Skeletal muscle cell (primary cell): Measurements from ENCODE around the gene RGS10.
"Not testable (repeated sequence)": the region's sequence is repeated elsewhere in the genome, so short reads cannot be mapped to it uniquely, and the experiment has no call there.

Experiments
- DNase-seq: peaks from one replicate; pipeline ENCODE4 v3.0.0-alpha.2; 2010; ENCODE audit warnings: low read depth
- H3K4me3 ChIP-seq: 2 replicates; pipeline ENCODE4 v1.5.1; 2011; ENCODE audit warnings: low read depth, mild to moderate bottlenecking, control low read depth, low read length, moderate library complexity

Gene RGS10

DNA sequence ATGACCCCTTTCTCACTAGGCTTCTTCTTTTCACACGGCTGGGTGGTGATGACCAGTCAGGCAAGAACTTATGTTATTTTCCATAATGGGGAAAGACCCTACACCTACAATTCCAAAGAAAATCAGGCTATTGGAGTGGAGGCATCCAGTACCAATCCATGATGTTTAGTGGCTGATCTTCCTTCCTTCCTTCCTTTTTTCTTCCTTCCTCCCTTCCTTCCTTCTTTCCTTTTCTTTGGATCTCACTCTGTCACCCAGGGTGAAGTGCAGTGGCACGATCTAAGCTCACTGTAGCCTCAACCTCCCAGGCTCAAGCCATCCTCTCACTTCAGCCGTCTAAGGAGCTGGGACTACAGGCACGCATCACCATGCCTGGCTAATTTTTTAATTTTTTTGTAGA lies 2.5 kb downstream of the RGS10 start:
- no peak for DNase-seq
- H3K4me3 ChIP-seq = no peak overlapping the region

DNA sequence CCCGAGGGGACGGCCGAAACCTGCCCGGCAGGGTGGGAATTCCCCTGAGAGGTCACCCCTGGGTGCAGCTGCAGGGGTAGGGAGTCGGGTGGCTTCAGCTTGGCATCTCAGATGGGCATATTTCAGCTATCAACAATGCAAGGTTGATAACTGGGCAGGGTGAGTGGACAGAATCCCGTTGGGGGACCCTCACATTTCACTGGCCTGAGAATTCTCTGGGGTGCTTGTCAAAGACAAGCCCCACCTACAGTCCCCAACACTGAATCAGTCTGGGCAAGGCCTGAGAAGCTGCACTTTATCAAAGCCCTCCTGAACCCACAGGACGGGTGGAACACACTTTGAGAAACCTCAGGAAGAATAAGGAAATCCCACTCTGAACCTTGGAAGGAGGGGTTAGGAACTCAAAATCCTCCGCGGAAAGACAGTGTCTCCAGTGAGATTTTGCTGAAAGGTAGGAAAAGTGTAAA lies 3.1 kb downstream of the RGS10 start:
- DNase-seq = no peak
- H3K4me3 ChIP-seq = no peak overlapping the region

DNA sequence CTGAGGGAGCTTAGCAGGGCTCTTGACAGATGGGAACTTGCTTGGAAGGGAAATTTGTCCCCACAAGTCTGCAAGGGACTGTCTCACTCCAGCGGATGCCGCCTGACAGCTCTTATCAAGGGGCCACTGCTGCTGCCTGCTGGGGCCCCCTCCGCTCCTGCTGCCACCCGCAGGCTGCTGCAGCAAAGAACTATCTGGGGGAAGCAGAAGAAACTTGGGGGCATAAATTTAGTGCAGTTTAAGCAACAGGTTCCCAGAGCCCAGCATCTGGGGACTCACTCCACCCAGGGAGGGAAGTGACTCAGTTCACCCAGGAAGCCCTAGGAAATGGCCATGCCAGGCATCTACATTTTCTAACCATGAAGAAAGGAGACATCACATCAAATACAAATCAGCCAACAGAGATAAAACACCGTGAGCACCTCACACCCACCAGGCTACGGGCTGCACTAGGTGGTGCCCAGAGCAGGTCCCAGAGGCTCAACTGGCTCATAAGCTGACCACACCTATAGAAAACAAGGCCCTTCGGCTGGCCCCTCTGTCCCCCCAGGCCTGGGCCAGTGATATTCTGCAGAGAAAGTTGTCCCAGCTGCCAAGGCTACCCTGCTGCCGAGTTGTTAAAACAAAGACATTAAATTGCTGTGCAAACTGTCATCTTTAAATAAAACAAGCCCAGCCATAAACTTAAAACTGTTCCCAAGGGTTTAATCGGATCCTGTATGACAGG lies 3.7 kb downstream of the RGS10 start:
- no peak for DNase-seq
- H3K4me3 ChIP-seq = no peak overlapping the region

DNA sequence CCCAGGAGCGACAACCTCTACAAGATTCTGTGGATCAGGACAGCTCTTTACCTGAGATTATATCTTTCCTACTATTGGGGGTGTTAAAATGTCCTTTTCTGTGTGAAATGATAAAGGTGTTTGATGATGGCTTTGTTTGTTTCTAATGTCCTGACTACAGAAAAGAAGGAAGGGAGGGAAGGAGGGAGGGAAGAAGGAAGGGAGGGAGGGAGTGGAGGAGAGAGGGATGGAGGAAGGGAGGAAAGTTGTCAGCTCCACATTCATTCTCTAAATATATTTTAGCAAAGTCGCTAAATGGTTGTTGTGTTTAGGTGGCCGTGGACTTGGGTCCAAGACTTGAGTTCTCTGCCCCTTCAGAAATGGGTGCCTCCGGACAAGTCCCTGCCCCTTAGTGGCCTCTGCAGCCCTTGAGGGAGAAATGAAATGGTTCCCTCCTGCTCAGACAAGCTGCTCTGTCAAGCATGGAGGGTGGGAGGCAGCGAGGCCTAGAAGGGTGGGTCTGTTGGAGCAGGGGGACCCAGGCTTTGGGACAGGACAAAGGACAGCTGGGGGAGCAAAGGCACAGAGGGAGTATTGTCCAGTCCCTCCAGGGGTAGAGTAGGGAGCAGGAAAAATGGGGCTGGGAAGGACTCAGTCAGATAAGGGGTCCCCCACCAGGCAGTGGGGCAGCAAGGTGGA lies 4.4 kb downstream of the RGS10 start:
- H3K4me3 ChIP-seq = no peak overlapping the region
- DNase-seq = no peak

DNA sequence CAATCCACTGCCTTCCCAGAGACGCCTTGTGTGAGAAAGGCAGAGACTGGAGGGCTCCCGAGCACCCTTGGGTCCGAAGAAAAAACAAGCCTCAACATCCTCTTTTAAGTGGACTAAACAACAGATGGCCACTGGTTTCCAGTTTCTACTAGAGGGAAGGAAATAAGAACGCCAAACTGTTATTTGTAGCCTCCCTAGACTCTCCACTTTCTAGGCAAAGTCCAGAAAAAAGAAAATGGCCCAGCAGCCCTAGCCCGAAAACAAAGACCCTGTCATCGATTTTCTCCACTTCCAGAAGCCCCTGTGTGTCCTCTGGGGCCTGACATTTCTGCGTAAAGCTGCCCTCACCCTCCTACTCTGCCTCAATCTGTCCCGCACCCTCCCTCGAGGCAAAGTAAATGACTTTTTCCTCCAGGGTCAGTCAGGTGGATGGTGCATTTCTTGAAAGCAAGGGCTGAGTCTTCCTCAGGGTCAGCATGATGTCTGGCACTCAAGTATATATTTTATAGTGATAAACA lies 6.0 kb downstream of the RGS10 start:
- DNase-seq = no peak
- no peak overlapping the region for H3K4me3 ChIP-seq

DNA sequence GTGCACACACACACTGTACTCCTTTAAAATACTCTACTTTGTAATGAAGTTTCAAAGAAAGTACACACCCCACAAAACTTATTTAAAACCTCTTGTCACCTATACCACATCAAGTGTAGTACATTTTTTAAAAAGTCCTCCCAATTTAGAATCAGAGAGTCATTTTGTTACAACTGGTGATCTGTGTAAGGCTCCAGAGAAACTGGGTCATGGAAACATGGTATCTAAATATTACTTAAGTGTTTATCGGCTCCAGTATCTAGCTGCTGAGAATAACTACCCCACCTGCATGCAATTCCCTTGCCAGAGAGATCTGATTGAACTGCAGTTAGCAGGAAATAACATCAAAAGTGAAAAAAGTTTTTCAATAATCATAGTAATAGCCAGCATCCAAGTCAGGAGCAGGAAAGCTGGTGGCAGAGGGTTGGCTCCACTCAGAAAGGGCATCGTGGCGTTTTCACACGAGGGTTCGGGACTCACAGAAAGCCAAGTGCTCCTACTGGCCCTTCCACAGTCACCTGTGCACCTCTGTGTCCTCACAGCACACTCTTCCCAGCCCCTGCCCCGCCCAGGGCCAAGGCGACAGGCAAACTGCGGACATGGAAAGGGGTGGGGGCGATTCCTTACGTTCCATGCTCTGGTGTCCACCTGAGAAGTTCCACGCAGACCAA lies 6.5 kb downstream of the RGS10 start:
- DNase-seq = no peak
- no peak overlapping the region for H3K4me3 ChIP-seq

DNA sequence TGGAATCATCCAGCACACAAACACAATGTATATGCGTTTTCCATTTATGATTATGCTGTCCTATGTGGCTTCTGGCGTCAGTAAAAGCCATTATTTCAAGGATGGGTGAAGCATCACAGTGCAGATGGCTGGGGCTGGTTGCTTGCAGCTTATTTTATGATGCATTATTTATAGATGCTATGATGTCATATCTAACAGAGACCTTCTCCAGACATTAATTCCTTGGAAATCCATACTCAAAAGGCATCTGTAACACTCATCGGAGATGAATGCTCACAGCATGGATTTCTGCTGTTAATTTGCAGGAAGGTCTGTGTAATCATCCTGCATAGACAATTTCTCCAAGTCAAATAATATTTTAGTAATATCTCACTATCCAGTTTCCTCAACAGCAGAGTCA lies 7.2 kb downstream of the RGS10 start:
- DNase-seq = no peak
- H3K4me3 ChIP-seq = no peak overlapping the region

DNA sequence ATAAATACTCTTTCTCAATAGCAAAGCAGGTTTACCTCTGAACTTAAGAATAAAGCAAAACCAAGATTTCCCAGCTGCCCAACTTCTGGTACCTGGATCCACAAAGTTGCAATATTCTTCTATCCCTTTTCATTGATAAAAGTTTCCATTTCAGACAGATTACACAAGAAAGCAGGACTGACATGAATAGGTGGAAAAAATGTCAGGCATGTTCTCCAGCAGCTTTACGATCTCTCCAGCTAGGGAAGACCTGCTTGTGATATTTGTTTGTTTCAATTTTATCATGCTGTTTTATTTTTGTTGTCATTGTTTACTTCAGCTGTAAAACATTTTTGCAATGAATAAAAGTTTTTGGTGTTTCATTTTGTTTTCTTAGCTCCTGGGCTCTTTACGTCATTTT lies 9.0 kb downstream of the RGS10 start:
- H3K4me3 ChIP-seq = no peak overlapping the region
- DNase-seq = no peak

DNA sequence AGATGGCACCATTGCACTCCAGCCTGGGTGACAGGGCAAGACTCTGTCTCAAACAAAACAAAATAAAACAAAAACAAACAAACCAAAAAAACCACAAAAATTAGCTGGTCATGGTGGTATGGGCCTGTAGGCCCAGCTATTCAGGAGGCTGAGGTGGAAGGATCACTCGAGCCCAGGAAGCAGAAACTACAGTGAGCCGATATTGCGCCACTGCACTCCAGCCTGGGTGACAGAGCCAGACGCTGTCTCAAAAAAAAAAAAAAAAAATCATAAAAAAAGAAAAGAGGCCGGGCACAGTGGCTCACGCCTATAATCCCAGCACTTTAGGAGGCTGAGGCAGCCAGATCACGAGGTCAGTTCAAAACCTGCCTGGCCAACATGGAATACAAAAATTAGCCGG lies 9.7 kb downstream of the RGS10 start:
- not testable (repeated sequence) for DNase-seq, H3K4me3 ChIP-seq

DNA sequence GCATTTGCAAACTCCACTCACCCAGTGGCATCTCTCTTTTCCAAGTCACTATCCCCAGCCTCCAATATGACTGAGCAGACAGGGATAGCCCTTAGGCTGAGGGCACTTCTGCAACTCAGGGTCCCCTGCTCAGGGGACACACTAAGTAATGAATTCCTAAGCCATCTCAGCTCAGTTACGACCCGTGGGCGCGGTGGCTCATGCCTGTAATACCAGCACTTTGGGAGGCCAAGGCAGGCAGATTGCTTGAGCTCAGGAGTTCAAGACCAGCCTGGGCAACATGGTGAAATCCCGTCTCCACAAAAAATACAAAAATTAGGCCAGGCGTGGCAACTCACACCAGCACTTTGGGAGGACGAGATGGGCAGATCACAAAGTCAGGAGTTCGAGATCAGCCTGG lies 10.3 kb downstream of the RGS10 start:
- not testable (repeated sequence) for DNase-seq

DNA sequence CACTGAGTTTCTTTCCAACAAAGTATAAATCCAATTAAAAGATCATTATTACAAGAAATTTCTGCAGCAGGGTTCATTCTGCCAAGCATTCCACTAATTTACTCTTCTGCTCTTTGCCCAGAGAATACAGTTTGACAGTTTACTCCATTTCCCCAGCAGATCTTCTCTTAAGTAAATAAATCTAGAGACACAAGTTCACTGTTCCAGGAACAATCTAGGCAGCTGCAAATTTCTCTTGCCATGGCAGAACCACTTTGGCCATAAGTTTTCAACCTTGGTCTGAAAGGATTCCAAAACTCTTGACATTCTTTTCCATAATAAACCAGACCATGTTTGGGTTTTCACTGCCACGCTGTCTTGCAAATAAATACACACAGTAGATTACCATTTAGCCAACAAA lies 11.5 kb downstream of the RGS10 start:
- DNase-seq = no peak
- H3K4me3 ChIP-seq = no peak overlapping the region

More for the DNA sequence above, 10.3 kb downstream of the RGS10 start:
- not testable (repeated sequence) for H3K4me3 ChIP-seq

DNA sequence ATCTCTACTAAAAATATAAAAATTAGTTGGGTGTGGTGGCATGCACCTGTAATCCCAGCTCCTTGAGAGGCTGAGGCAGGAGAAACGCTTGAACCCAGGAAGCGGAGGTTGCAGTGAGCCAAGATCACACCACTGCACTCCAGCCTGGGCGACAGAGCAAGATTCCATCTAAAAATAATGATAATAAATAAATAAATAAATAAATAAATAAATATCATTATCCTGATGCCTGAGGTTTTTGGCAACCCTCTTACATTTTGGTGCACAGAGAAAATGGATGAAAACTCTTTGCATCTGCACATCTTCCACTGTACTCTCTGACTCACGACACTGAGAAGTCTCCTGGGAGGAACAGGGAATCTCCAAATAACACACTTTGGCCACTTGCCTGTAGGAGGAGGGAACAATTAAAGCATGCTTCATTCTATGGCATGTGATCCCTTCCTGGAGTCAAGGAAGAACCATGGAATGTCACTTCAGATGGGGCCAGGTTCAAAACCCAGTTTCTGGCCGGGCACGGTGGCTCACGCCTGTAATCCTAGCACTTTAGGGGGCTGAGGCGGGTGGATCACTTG lies 13.8 kb downstream of the RGS10 start:
- H3K4me3 ChIP-seq = not testable (repeated sequence)
- peak; percentile 85 for DNase-seq

DNA sequence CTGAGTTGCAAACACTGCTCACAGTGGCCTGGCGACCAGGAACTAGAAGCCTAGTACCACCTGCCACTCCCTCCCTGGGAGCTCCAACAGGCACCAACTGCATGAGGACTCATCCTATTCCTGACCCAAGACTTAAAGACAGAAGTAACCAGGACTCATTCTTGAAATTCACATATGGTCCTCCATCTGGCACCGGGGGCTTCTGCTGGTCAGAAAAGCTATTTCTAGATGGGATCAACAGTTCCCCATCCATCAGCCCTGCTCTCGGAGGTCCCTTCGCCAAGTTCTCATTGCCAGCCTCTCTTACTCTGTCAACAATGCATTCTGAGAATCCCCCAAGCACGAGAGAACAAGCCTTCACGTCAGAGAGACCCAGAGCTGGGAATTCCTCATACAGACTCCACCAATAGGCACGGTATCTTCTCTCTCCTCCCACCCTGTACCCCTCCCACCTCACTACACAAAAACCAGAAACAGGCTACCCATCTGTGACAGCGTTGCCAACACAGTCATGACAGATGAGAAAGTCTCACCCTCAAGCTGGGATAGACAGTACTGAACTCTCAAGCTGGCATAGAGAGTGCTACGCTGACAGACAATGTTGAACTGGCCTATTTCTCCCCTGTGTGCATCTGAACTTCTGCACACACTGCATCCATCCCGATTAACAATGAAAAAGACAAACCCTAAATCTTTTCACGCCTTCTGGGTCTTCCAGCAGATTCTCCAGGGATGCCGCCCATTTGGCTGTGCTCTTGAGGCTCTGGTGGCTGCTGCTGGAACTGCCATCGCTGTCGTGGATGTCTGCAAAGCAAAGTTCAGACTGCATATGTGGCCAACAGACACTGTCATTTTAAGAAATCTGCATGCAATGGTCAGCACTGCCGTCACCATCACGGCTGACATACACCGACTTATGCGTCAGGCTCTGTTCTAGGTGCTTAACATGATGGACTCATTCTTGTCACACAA lies 15.6 kb downstream of the RGS10 start:
- no peak for DNase-seq
- no peak overlapping the region for H3K4me3 ChIP-seq

DNA sequence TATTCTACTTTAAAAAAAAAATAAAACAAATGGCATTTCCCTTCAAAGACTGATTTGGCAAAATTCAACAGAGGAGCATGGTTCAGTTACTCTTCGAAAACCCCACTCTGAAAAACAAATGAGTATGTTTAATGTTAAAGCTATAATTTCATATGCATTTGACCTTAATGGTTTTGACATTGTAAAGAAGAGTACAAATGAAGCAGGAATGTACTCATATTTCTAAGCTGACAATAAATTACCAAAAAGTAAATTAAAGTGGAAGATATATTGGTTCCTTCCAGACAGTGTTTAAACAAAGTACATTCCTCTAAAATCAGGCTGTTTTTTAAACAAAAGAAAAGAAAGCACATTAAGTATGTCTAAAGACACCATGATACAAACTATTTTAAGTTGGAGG lies 16.4 kb downstream of the RGS10 start:
- no peak overlapping the region for H3K4me3 ChIP-seq
- no peak for DNase-seq

DNA sequence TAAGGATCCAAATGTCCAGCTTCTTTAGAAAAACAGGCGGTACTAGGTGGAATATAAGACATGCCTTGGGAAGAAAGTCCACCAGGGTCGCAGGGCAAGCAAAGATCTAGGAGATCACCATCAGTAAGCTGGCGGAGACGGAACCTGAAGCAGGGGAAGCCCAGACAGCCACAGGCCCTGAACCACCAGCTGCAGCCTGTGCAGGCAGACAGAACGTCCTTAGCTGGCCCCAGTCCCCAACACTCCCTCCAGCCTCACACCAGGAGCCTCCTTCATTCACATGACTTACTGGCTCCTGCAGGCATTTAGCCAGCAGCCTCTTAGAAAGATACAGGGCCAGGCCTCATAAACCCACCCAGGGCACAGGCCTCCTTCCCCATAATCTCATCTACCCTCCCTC lies 17.4 kb downstream of the RGS10 start:
- no peak overlapping the region for H3K4me3 ChIP-seq
- DNase-seq = no peak

DNA sequence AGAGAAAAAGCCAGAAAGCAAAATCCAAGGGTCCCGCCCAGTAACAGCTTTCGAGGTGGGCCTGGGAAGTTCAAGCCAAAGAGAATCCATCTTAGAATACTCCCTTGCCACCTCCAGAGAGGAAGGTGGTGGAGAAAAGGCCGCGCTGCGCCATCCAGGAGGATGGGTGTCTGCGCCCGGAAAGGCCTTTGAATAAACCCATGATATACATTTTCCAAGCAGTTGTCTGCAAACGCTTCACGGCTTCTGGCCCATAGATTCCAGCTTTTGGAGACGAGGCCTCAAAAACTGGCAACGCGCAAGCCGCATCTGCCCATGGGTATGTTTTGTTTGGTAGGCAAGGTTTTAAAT lies 17.8 kb downstream of the RGS10 start:
- DNase-seq = no peak
- H3K4me3 ChIP-seq = no peak overlapping the region

DNA sequence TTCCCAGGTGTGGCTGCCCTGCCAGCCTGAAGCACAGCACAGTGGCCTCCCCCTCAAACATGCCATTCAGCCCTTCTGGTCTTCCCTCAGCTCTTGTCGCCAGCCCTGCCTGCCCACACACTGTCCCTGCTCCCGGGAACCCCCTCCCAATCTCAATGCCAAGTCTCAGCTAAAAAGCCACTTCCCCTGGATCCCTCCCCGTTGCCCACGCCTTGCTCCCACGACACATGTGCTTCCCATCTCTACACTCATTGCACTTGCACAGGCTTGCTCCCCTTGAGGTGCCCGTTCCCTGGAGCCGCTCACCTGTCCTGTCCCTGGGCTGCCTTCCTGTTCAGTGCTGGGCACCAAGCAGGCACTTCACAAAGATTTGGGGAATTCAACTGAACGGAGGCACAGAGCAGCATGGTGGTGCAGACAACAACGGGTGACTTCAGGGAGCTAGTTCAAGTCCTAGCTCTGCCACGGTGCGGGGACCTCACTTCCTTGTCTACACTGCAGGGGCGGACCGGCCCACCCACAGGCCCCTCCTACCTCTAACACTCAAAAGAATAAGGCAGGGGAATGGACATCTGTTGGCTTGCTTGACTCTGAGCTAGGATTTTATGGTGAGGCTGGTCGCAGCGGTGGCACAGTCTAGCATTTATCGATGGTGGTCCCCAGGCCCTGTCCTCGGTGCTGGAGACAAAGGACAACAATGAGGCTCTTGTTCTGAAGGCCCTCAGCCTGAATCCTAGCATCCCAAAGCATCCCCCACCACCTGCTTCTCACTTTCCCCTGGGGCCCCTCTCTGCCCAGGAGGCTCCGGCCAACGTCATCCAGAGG lies 18.4 kb downstream of the RGS10 start:
- no peak for DNase-seq
- H3K4me3 ChIP-seq = no peak overlapping the region

DNA sequence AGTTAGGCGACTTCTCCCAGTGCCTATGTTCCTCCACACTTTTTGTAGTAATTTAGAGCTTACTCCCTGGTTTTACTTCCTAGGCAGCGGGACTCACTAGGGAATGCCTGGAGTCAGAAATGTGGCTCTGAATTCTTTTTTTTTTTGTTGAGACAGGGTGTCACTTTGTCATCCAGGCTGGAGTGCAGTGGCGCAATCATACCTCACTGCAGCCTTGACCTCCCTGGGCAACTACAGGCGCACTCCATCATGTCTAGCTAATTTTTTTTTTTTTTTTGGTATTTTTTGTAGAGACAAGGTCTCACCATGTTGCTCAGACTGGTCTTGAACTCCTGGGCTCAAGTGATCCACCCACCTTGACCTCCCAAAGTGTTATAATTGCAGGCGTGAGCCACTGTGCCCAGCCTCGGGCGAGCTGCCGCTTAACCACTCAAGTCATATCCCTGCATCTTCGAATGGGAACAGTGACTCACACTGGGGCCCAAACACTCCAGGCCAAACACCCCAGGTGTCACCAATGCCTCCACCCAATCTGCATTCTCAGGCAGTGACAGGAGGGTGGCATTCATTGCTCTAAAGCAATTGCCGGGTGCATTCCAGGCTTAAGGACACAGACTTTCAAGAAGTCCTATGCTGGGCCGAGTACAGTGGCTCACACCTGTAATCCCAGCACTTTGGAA lies 19.6 kb downstream of the RGS10 start:
- no peak for DNase-seq
- no peak overlapping the region for H3K4me3 ChIP-seq
